Heart right ventricle (tissue), 16 donors: ENCODE data around the gene ASIC3. TPM values are rescaled to one million over a fixed set of nuclear protein-coding genes. Genes with fewer than 3 reads are reported as not detected.

ENCODE experiments used
- ATAC-seq, 8 donors: fragments of 200-7000 bp; cut with Tn5 transposase; one replicate each; pipeline ENCODE4 v1.9.1; 2020; ENCODE audit warnings: mild to moderate bottlenecking in 8 of 8, moderate library complexity in 8 of 8, moderate number of reproducible peaks in 1 of 8
- DNase-seq, 2 donors: peaks; one replicate each; pipeline ENCODE4 v3.0.0-alpha.2; 2020
- H3K27ac ChIP-seq, 10 donors: fragments of 200-600 bp; sonication (generic) in 2 of 10; one replicate each; pipeline versions ENCODE4 v1.5.0 to v1.8.0; 2020 to 2022; ENCODE audit warnings: mild to moderate bottlenecking in 3 of 10
- H3K27me3 ChIP-seq, 7 donors: fragments of 200-600 bp; one replicate each; pipeline ENCODE4 v1.8.0; 2021 to 2022; ENCODE audit warnings: mild to moderate bottlenecking in 2 of 7
- H3K36me3 ChIP-seq, 9 donors: fragments of 200-600 bp; sonication (generic) in 1 of 9; one replicate each; pipeline versions ENCODE4 v1.5.0 to v1.8.0; 2020 to 2022; ENCODE audit warnings: mild to moderate bottlenecking in 2 of 9
- H3K4me1 ChIP-seq, 9 donors: fragments of 200-600 bp; sonication (generic) in 1 of 9; one replicate each; pipeline versions ENCODE4 v1.5.0 to v1.8.0; 2020 to 2022; ENCODE audit warnings: mild to moderate bottlenecking in 4 of 9
- H3K4me3 ChIP-seq, 10 donors: fragments of 200-600 bp; sonication (generic) in 2 of 10; one replicate each; pipeline versions ENCODE4 v1.5.0 to v1.8.0; 2020 to 2022; ENCODE audit warnings: mild to moderate bottlenecking in 7 of 10, moderate library complexity in 2 of 10
- H3K9me3 ChIP-seq, 11 donors: fragments of 200-600 bp in 10 of 11; sonication (generic) in 2 of 11; one replicate each; pipeline versions ENCODE4 v1.5.0 to v1.8.0; 2013 to 2022; ENCODE audit warnings: mild to moderate bottlenecking in 2 of 11, control low read depth in 1 of 11, moderate library complexity in 1 of 11
- CTCF ChIP-seq, 9 donors: fragments of 200-600 bp; sonication (generic) in 2 of 9; IDR thresholded peaks; one replicate each; pipeline versions ENCODE4 v1.5.0 to v1.8.0; 2021 to 2022; ENCODE audit warnings: antibody characterized with exemption in 9 of 9, mild to moderate bottlenecking in 5 of 9, moderate library complexity in 1 of 9
- WGBS, 2 donors: extraction: QIAGEN DNeasy Blood & Tissue Kit; methylation state at CpG; one replicate each; pipeline ENCODE4 v1.1.7; 2013; ENCODE audit warnings: inconsistent platforms in 1 of 2; 5-methylcytosine and 5-hydroxymethylcytosine counted together
- intact Hi-C, 10 donors: fragments of 100-400 bp; cut with DNase I; formaldehyde crosslinking; loops; one replicate each; pipeline versions ENCODE4 v1.11.1 to v1.14.2; 2022
- polyA plus RNA-seq, 2 donors: library from polyadenylated mRNA; stranded (reverse); fragments of 200-250 nt; gene quantifications; one replicate each; pipeline ENCODE4 v1.2.3, GENCODE V29; 2013
- total RNA-seq, 10 donors: library from RNA; stranded (reverse); fragmentation: NEBNext Ultra II Directional in 3 of 10; extraction: Animal tissue kit (Norgen Biotek cat#: 25700) in 3 of 10; gene quantifications; one replicate each; pipeline versions ENCODE4 v1.2.1 to v1.2.4, GENCODE V29; 2021 to 2023
- donor health status: Arrhythmogenic right ventricular cardiomyopathy.
- donor health status: ischemic (EF 13 %, LVEDD 7.1; RV severe dilation, severe dysfunction).
- donor health status: healthy with polysubstance abuse.
- donor health status: DM: no; HTN: yes; CAD: no.
- donor health status: DM: no; HTN: no; CAD: no.
- donor health status: ischemic (EF 25% LVEDD 6.9; RV normal size, moderate dysfunction).
- donor health status: ischemic (EF 25% LVEDD 5.7; RV mildly dilated, moderate dysfunction).
- donor health status: healthy.
- donor health status: DM: yes; HTN: yes; CAD: no.
- donor health status: Ischemic cardiomyopathy.
- donor health status: ischemic (EF 35%, LVEDD 5.7; RV mildly dilated, moderate dysfunction).
- donor health status: nonischemic (EF 11% LVEDD 7.7; RV severe dilation, severe dysfunction).
- donor health status: DM: yes; HTN: yes; CAD: no.
- donor health status: PGD.
- donor health status: ischemic (EF 29% LVEDD 5.4; RV normal size, mild dysfunction).
- donor health status: nonischemic (EF 23%, LVEDD 6.1; RV moderate dilation, normal function).

Gene ASIC3
- total and polyA plus RNA-seq, 12 donors, result 3.2 to 38.8 (median 5.6) TPM

GRCh38 chr7:151045262-151045661 lies 3.1 kb upstream of the ASIC3 start:
- TF ChIP-seq CTCF (IDR thresholded peaks at IDR 0.05), result no peak
- intact Hi-C loops, result loop anchor here in 1 of 10 donors (10.0 kb wide), 1 partner anchor 60 kb away; no protein-coding TSS in a partner anchor
- WGBS, 2 donors, result 85 to 88% methylated on average over 11 of the region's 11 CpGs
- peaks cover 0 to 52% (median 0%) of the 10 kb centered on the region in 9 donors for H3K36me3 ChIP-seq
- H3K9me3 ChIP-seq, result no peaks in the 10 kb centered on the region
- ATAC-seq, result no peak
- peaks cover 0 to 5% (median 0%) of the 10 kb centered on the region in 7 donors for H3K27me3 ChIP-seq
- peaks cover 0 to 7% (median 1%) of the 10 kb centered on the region in 9 donors for H3K4me1 ChIP-seq
- DNase-seq, result no peak
- H3K27ac ChIP-seq, result no peak overlapping the region
- H3K4me3 ChIP-seq, result no peak overlapping the region

GRCh38 chr7:151045967-151046366 lies 2.4 kb upstream of the ASIC3 start:
- H3K4me1 ChIP-seq, result peaks cover 1 to 10% (median 4%) of the 10 kb centered on the region in 9 donors
- ATAC-seq (no peak), DNase-seq (no peak)
- WGBS, 2 donors, result 86 to 90% methylated on average over 9 of the region's 9 CpGs
- no peak for TF ChIP-seq CTCF (IDR thresholded peaks at IDR 0.05)
- H3K27ac ChIP-seq, result no peak overlapping the region
- H3K9me3 ChIP-seq, result no peaks in the 10 kb centered on the region
- H3K4me3 ChIP-seq, result no peak overlapping the region
- intact Hi-C loops, result loop anchor here in 1 of 10 donors (10.0 kb wide), 1 partner anchor 59 kb away; no protein-coding TSS in a partner anchor
- peaks cover 0 to 51% (median 0%) of the 10 kb centered on the region in 9 donors for H3K36me3 ChIP-seq
- H3K27me3 ChIP-seq, result peaks cover 0 to 12% (median 0%) of the 10 kb centered on the region in 7 donors

- WGBS, 2 donors, result 63 to 70% methylated on average over 14 of the region's 14 CpGs
- Histone ChIP-seq H3K4me1 (peaks cover 3 to 16% (median 9%) of the 10 kb centered on the region in 9 donors), H3K9me3 (no peaks in the 10 kb centered on the region), H3K36me3 (peaks cover 0 to 42% (median 0%) of the 10 kb centered on the region in 9 donors), H3K4me3 (no peak overlapping the region), H3K27ac (no peak overlapping the region), H3K27me3 (peaks cover 0 to 15% (median 0%) of the 10 kb centered on the region in 7 donors)
- DNase-seq (no peak), ATAC-seq (no peak)
- intact Hi-C loops, result loop anchor here in 1 of 10 donors (10.0 kb wide), 1 partner anchor 58 kb away; no protein-coding TSS in a partner anchor
- no peak for TF ChIP-seq CTCF (IDR thresholded peaks at IDR 0.05)
Observed at GRCh38 chr7:151046603-151047573, 1.4 kb upstream of the ASIC3 start.

GRCh38 chr7:151048911-151049463 lies 656 bp downstream of the ASIC3 start:
- no peak for TF ChIP-seq CTCF (IDR thresholded peaks at IDR 0.05)
- intact Hi-C loops, result loop anchor here in 1 of 10 donors (10.0 kb wide), 1 partner anchor 56 kb away; no protein-coding TSS in a partner anchor
- Histone ChIP-seq H3K9me3 (no peaks in the 10 kb centered on the region), H3K4me1 (peaks cover 3 to 16% (median 9%) of the 10 kb centered on the region in 9 donors), H3K4me3 (no peak overlapping the region), H3K27me3 (peaks cover 0 to 15% (median 0%) of the 10 kb centered on the region in 7 donors), H3K36me3 (peaks cover 0 to 31% (median 0%) of the 10 kb centered on the region in 9 donors), H3K27ac (no peak overlapping the region)
- DNase-seq, result no peak
- ATAC-seq, result no peak
- 90 to 93% methylated on average over 29 to 38 of the region's 38 CpGs for WGBS, 2 donors
